Adrenal gland (tissue), 5 donors: ENCODE data around the gene SPC25.

Source experiments
- POLR2A ChIP-seq, 2 donors: fragments of 450-650 bp; IDR thresholded peaks; one replicate each; pipeline ENCODE4 v1.6.1; 2017; ENCODE audit warnings: antibody characterized with exemption in 2 of 2, mild to moderate bottlenecking in 2 of 2, moderate library complexity in 1 of 2
- TF ChIP-seq, protein P1 (sequence below), 6 experiments: fragments of 450-650 bp in 4 of 6; fragments of 200-600 bp in 2 of 6; sonication (generic) in 1 of 6; IDR thresholded peaks; 1 replicate in 5 of 6; 2 replicates in 1 of 6; pipeline versions ENCODE4 v1.5.1 to v1.8.0; 2016 to 2021; ENCODE audit warnings: antibody characterized with exemption in 6 of 6, mild to moderate bottlenecking in 2 of 6, moderate library complexity in 1 of 6
- donor health status: DM: no; HTN: no; CAD: no.

DNA sequence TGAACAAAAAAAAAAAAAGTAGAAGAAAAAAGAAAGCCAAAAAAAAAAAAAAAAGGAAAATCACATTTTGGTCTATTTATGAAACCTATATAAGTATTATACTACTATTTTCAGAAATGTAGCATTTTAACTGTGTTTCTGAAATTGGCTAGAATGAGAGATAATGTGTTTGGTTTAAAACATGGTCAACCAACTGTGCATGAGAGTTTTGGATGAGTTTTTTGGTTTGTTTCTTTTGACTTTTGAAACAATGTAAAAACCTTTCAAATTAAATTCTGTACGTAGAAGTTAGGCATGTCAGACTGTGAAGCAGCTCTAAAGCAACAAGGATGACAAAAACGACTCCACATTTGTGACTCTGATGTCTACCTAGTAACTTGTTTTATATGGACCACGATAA is 34.6 kb downstream of the SPC25 start:
- TF ChIP-seq, protein P1, sequence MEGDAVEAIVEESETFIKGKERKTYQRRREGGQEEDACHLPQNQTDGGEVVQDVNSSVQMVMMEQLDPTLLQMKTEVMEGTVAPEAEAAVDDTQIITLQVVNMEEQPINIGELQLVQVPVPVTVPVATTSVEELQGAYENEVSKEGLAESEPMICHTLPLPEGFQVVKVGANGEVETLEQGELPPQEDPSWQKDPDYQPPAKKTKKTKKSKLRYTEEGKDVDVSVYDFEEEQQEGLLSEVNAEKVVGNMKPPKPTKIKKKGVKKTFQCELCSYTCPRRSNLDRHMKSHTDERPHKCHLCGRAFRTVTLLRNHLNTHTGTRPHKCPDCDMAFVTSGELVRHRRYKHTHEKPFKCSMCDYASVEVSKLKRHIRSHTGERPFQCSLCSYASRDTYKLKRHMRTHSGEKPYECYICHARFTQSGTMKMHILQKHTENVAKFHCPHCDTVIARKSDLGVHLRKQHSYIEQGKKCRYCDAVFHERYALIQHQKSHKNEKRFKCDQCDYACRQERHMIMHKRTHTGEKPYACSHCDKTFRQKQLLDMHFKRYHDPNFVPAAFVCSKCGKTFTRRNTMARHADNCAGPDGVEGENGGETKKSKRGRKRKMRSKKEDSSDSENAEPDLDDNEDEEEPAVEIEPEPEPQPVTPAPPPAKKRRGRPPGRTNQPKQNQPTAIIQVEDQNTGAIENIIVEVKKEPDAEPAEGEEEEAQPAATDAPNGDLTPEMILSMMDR (IDR thresholded peaks at IDR 0.05): no peak
- TF ChIP-seq POLR2A (IDR thresholded peaks at IDR 0.05): no peak
